ENCODE measurements around the gene KLHL25. TPM values are rescaled to one million over a fixed set of nuclear protein-coding genes. Genes with fewer than 3 reads are reported as not detected.

Gene KLHL25
- 4.5 and 5.0 TPM in 2 replicates for total RNA-seq

GRCh38 chr15:85794598-85795336 lies at the start of gene KLHL25:
KLHL25 (minus strand) TSS chr15:85794925; CDS start chr15:85769810, 25,115 bp downstream.

